ENCODE measurements around the gene PIEZO1. TPM values are rescaled to one million over a fixed set of nuclear protein-coding genes. Genes with fewer than 3 reads are reported as not detected.
A peak's percentile ranks its signal among the peaks of the same experiment; 100 is the strongest.

PIEZO1 gene
- total and polyA plus RNA-seq, 9 of the 15 experiments (the other 6 are each of a cell fraction or from before 2014, with no cell fraction given), result 3.6 to 432 (median 131) TPM

DNA sequence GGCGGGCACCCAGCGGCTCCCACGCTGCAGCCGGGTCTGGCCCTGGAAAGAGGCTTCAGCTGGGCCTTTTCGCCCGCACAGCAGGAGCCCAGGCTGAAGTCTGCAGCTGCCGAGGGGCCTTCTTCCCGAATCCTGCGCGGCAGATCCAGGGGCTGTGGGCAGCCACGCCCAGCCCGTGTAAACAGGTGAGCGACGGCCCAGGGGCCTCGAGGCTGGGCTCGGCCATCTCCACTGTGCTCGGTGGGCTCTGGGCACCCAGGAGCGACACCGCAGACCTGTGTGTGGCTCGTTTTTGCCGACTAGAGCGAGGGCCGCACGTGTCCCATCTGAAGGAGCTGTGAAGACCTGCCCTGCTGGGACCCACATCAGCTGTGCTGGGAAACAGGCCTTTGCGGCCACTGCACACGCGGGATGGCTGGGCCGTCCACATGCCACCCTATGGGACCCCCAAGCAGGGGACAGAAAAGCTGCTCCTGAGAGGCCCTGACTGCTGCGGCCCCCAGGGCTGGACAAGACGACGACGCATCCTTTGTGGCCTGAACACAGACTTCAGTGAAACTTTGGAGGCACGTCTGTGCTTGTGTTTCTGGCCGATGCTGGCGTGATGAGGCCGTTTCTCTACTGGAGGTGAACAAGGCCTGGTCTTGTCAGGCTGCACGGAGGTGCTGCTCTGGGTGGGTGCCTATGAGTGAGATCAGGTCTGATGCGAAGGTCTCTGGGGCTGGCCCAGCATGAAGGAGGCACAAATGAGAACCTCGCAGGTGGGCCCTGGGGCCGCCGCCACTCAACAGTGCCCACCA lies 31.9 kb upstream of the PIEZO1 start:
- Histone ChIP-seq H4K20me1 (replicated peaks; ENCODE audit: control insufficient read depth, insufficient read depth, low read length) (no peaks in the 10 kb centered on the region), H3K36me3 (ENCODE audit: control insufficient read depth, insufficient read depth, low read length) (no peaks in the 10 kb centered on the region), H3K9me3 (replicated peaks; ENCODE audit: control insufficient read depth, insufficient read depth, low read depth, low read length) (no peaks in the 10 kb centered on the region), H3K9me1 (ENCODE audit: control insufficient read depth, insufficient read depth, low read length) (no peaks in the 10 kb centered on the region), H3K27me3 (ENCODE audit: control insufficient read depth in 2 of 2, insufficient read depth in 2 of 2, low read length in 2 of 2) (no peaks in the 10 kb centered on the region), H3K9ac (ENCODE audit: insufficient read depth in 1 of 2, low read depth in 2 of 2, low read length in 2 of 2) (peak overlapping the region in 1 of 2 experiments; percentile 72; a peak in 2 of 4 replicates), H2AFZ (ENCODE audit: low read depth, low read length) (no peak overlapping the region), H3K4me2 (ENCODE audit: insufficient read depth, low read length) (no peak overlapping the region), H3K27ac (ENCODE audit: extremely low read depth, low read depth, low read length) (no peak overlapping the region), H3K4me3 (no peak overlapping the region), H3K4me1 (replicated peaks in 1 of 2; ENCODE audit: control insufficient read depth in 2 of 2, insufficient read depth in 2 of 2, low read length in 2 of 2) (peaks cover 7 to 66% of the 10 kb centered on the region in 2 experiments), H3K79me2 (ENCODE audit: control insufficient read depth, insufficient read depth, low read length) (no peaks in the 10 kb centered on the region)
- WGBS (ENCODE audit: insufficient coverage, low coverage, missing lambda C conversion rate), result 60% methylated on average over 41 of the region's 41 CpGs
- ChIA-PET CTCF (ENCODE audit: low intra/inter-chr PET ratio) (no interaction called here), POLR2A (interaction anchor here (0.8 kb wide), 1 partner anchor 342 kb away, joined by 3 read pairs; no protein-coding TSS in a partner anchor)
- in situ Hi-C loops (cut with MboI), result loop anchor here (10.0 kb wide), 1 partner anchor 398 kb away; the partner anchor contains the start of gene ZNF778
- intact Hi-C loops (cut with micrococcal nuclease), result loop anchor here (10.0 kb wide), 1 partner anchor 188 kb away; no protein-coding TSS in a partner anchor
- no peak for DNase-seq (ENCODE audit: extremely low read depth in 1 of 4, low spot score in 3 of 4)
- BruUV-seq (replicated peaks), result no TSS peak
- ATAC-seq, result no peak
- TF ChIP-seq ZNF197 (CRISPR knock-in tag; IDR thresholded peaks at IDR 0.05; ENCODE audit: low read depth), result no peak
- TF ChIP-seq ZNF766 (CRISPR knock-in tag; conservative IDR thresholded peaks at IDR 0.05), result no peak
- TF ChIP-seq ZNF41 (CRISPR knock-in tag; conservative IDR thresholded peaks at IDR 0.05), result no peak
- no peak for TF ChIP-seq RNF2 (IDR thresholded peaks at IDR 0.05)
- TF ChIP-seq MITF (IDR thresholded peaks at IDR 0.05), result no peak
- FAIRE-seq, result no peak
